ENCODE measurements around the gene THPO.

The THPO gene

GRCh38 chr3:184377882-184378445 is at the start of gene THPO:
TSS of gene THPO (minus strand) at chr3:184378207. CDS start at chr3:184376259, 1,948 bp downstream.
- no peak within 1 kb of the TSS for H3K4me3 ChIP-seq
- peak within 1 kb of the TSS in 19 of 21 experiments; percentile 7 to 85 (median 70) for H3K27ac ChIP-seq

DNA sequence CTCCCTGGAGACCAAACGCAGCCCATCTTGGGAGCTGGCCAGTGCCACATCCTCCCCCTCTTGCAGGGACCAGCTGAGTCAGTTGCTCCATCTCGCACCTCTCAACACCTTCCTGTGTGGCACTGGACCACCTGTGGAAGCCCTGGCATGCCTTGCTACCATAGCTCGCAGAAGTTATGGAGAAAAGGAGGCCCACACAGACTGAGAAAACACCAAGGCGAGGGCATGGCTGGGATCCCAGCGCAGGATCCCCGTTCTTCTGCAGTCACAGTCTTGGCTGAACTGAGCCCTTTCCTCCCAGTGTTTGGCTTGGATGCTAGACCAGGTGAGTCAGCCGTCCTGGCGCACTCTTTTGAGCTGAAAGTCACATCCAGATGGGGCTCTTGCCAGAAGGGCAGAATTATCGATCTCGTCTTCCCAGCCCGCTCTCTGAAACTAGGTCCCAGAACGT is 48.7 kb upstream of the THPO start:
- Histone ChIP-seq H3K27ac (peak overlapping the region in 2 of 21 experiments; percentile 48 to 51), H3K4me3 (no peak overlapping the region)

DNA sequence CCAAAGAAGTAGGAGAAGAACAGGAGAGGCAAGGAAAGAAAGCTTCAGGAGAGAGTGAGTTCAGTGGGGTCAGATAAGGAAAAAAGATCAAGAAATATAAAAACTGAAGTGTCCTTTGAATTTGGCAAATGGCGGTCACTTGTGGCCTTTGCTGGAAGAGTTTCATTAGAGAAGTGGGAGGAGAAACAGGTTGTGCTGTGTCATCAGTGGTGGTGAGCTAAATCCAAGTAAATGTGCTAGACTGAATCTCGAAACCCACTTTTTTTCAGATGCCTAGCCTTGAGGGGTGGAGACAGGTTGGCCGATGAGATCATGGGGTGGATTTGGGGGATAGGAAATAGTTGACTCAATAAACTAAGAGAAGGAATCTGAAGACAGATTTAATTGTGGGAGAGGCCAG is 45.6 kb upstream of the THPO start:
- no peak overlapping the region for H3K4me3 ChIP-seq
- H3K27ac ChIP-seq, result no peak overlapping the region

GRCh38 chr3:184419171-184419570 is 41.2 kb upstream of the THPO start:
- Histone ChIP-seq H3K27ac (no peak overlapping the region), H3K4me3 (no peak overlapping the region)

DNA sequence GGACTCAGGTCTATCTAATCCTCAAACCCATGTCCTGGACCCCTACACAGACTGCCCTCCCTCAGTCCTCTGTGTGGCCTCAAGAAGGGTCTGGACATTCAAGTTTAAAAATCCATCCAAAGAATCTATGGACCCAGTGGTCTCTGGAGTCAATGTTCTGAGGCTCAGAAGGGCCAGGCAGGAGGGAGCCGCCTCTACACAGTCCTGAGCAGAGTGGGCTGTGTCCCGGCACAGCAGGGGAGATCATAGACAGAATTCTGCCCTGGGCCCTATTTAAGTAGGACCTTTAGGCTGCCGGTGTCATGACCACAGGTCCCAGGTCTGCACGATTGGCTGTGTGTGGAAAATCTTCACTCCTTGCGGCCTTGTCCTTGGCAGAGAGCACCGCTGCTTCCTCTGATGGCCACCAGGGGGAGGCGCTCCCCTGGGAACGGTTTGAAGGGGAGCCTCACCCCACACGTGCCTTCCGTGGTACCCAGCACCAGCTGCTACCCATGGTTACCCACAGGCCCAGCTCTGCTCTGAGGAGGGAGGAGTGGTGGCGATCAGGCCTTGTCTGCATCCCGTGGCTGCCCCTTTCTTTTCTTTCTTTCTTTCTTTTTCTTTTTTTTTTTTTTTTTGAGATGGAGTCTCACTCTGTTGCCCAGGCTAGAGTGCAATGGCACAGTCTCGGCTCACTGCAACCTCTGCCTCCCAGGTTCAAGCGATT is 39.8 kb upstream of the THPO start:
- Histone ChIP-seq H3K4me3 (no peak overlapping the region), H3K27ac (no peak overlapping the region)

GRCh38 chr3:184415203-184415490 is 37.1 kb upstream of the THPO start:
- Histone ChIP-seq H3K27ac (no peak overlapping the region), H3K4me3 (no peak overlapping the region)

GRCh38 chr3:184414418-184415202 is 36.6 kb upstream of the THPO start:
- Histone ChIP-seq H3K27ac (no peak overlapping the region), H3K4me3 (no peak overlapping the region)

GRCh38 chr3:184409946-184410500 is 32.0 kb upstream of the THPO start:
- Histone ChIP-seq H3K27ac (no peak overlapping the region), H3K4me3 (no peak overlapping the region)

- Histone ChIP-seq H3K4me3 (no peak overlapping the region), H3K27ac (no peak overlapping the region)
Measured at GRCh38 chr3:184409331-184409926, 31.4 kb upstream of the THPO start.

DNA sequence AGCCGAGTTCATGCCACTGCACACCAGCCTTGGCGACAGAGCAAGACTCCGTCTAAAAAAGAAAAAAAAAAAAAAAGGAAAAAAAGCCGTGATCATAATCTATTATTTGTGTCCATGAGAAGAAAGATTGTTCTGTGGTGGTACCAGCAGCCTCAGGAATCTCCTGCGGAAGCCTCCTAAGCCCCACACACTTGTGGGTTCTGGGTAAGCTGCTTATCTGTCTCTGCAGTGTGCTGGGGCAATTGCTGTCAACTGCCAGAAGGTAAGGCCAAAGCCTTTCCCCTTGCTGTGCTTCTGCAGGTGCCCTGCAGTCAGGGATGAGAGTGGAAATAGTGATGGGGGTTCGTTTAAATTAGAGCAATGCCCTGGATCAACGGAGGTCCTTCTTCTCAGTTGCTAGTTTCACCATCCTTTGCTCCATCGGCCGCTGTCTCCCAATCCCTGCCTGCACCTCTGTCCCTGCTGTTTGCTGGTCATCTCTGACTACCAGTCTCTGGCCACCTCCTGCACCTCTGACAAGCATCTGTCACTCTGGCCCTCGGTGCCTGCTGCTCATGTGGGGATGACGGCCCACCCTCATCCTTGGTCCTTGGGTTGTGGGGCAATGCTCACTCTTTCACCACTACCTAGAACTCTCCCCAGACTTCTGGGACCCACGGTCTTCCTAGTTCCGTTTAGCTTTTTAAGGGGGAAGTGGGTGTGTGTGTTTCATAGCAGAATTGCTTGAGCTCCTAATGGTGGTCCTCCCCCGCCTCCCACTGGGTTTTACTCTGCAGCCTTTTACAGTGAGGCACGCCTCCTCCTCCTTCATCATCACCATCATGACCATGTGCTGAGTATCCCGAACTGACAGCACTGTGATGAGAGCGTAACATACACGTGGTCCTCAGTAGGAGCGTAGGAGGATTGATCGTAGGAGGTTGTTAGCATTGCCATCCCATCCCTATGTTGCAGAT is 27.3 kb upstream of the THPO start:
- Histone ChIP-seq H3K27ac (no peak overlapping the region), H3K4me3 (no peak overlapping the region)

- Histone ChIP-seq H3K27ac (peak overlapping the region in 3 of 21 experiments; percentile 16 to 52 (median 35)), H3K4me3 (no peak overlapping the region)
Measured at GRCh38 chr3:184399410-184399809, 21.4 kb upstream of the THPO start.

DNA sequence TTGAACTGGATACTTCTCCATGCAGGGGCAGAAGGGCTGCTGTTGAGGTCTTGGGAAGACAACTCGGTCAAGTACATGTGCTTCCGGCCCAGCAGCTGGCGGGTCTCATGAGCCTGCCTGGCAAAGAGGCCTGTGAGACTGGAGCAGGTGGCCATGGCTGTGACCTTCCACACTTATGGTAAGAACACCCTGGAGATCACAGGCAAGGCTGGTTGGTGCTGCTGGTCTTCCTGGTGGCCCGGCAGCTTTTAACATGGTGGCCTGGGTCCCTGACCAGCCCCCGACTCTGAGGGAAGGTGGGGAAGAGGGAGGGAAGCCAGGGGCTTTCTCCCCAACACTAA is 17.3 kb upstream of the THPO start:
- H3K4me3 ChIP-seq, result no peak overlapping the region
- no peak overlapping the region for H3K27ac ChIP-seq

DNA sequence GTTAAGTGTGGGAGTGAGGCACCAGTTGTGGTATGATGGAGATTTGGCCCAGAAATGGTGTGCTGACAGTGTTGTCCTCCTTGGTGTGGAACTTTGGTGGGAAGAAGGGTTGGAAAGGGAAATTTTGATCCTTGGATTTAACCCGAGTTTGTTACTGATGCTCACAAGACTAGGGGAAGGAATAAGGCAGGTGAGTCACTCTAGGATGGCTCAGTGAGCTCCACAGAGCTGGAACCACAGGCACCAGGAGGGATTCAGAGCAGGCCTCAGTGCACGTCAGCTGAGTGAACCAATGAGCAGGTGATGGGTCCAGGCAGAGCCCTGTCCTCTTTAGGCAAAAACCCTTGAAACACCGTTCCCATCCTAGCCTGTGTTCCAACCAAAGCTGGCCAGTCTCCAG is 13.3 kb upstream of the THPO start:
- Histone ChIP-seq H3K27ac (no peak overlapping the region), H3K4me3 (no peak overlapping the region)

GRCh38 chr3:184389935-184390528 is 12.0 kb upstream of the THPO start:
- Histone ChIP-seq H3K27ac (no peak overlapping the region), H3K4me3 (no peak overlapping the region)

GRCh38 chr3:184389384-184389783 is 11.4 kb upstream of the THPO start:
- H3K4me3 ChIP-seq, result no peak overlapping the region
- H3K27ac ChIP-seq, result no peak overlapping the region

DNA sequence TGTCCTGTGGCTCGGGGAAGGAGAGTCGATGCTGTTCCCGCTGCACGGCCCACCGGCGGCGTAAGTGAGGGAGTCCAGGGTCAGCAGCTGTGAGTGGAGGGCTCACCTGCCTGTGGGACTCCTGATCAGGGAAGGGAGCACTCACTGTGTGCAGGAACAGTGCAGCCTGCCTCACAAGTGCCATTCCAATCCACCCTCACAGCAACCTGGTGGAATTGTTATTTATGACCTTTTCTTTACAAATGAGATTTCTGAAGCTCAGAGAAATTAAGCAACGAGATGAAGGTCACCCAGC is 10.9 kb upstream of the THPO start:
- no peak overlapping the region for H3K27ac ChIP-seq
- H3K4me3 ChIP-seq, result no peak overlapping the region

DNA sequence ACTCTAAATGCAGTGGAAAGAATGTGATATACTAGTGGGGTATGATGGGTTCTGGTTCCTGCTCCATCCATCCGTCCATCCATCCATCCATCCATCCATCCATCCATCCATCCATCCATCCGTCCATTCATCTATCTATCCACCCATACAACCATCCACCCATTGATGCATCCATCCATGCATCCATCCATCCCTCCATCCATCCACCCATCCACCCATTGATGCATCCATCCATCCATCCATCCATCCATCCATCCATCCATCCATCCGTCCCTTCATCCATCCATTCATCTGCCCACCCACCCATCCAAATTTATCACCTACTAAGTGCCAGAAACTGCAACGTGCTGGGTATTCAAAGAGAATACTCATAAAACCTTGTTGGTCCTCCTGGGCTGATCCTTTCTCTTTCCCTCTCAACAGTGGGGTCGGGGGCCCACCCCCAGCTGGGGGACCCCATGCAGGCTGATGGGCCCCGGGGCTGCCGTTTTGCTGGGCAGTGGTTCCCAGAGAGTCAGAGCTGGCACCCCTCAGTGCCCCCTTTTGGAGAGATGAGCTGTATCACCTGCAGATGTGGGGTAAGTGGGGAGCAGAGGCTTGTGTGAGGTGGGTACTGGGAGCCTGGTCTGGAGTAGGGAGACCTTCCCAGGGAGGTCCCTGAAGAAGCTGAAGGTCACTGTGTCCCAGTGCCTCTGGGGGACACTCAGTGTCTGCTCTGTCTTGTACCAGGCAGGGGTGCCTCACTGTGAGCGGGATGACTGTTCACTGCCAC is 10.3 kb upstream of the THPO start:
- no peak overlapping the region for H3K4me3 ChIP-seq
- H3K27ac ChIP-seq, result no peak overlapping the region

- H3K27ac ChIP-seq, result no peak overlapping the region
- no peak overlapping the region for H3K4me3 ChIP-seq
Measured at GRCh38 chr3:184387174-184387714, 9.2 kb upstream of the THPO start.
